Neuron (in vitro differentiated cells): ENCODE results near the gene DCN.

Source experiments
- H2AFZ ChIP-seq: one replicate; pipeline ENCODE4 v1.6.1; 2013; ENCODE audit warnings: low read depth, mild to moderate bottlenecking, inconsistent platforms, low read length, moderate library complexity
- H3K27me3 ChIP-seq: one replicate; pipeline ENCODE4 v1.6.1; 2013; ENCODE audit warnings: low read length; ENCODE audit not compliant: insufficient read depth
- H3K36me3 ChIP-seq: one replicate; pipeline ENCODE4 v1.6.1; 2013; ENCODE audit warnings: low read length; ENCODE audit not compliant: insufficient read depth
- H3K4me1 ChIP-seq: one replicate; pipeline ENCODE4 v1.6.1; 2013; ENCODE audit warnings: low read length; ENCODE audit not compliant: insufficient read depth
- H3K4me3 ChIP-seq: 2 replicates; pipeline ENCODE4 v1.5.1; 2013; ENCODE audit warnings: mild to moderate bottlenecking, low read length, moderate library complexity
- H3K9me3 ChIP-seq: one replicate; pipeline ENCODE4 v1.6.1; 2013; ENCODE audit warnings: low read length

Gene DCN

GRCh38 chr12:91100906-91101305 lies 81.7 kb downstream of the DCN start:
- H2AFZ ChIP-seq, result no peak overlapping the region
- H3K4me1 ChIP-seq, result peaks cover 3% of the 10 kb centered on the region
- no peaks in the 10 kb centered on the region for H3K9me3 ChIP-seq
- H3K4me3 ChIP-seq, result no peak overlapping the region
- H3K36me3 ChIP-seq, result no peaks in the 10 kb centered on the region
- H3K27me3 ChIP-seq, result no peaks in the 10 kb centered on the region

GRCh38 chr12:91099836-91100235 lies 82.8 kb downstream of the DCN start:
- H3K4me3 ChIP-seq, result no peak overlapping the region
- H3K4me1 ChIP-seq, result peaks cover 3% of the 10 kb centered on the region
- no peak overlapping the region for H2AFZ ChIP-seq
- no peaks in the 10 kb centered on the region for H3K9me3 ChIP-seq
- no peaks in the 10 kb centered on the region for H3K27me3 ChIP-seq
- H3K36me3 ChIP-seq, result no peaks in the 10 kb centered on the region

GRCh38 chr12:91099341-91099740 lies 83.3 kb downstream of the DCN start:
- Histone ChIP-seq H3K27me3 (no peaks in the 10 kb centered on the region), H2AFZ (peak overlapping the region; percentile 30), H3K4me3 (no peak overlapping the region), H3K4me1 (peaks cover 3% of the 10 kb centered on the region), H3K36me3 (no peaks in the 10 kb centered on the region), H3K9me3 (no peaks in the 10 kb centered on the region)

GRCh38 chr12:91098941-91099340 lies 83.7 kb downstream of the DCN start:
- no peak overlapping the region for H3K4me3 ChIP-seq
- peak overlapping the region; percentile 30 for H2AFZ ChIP-seq
- H3K9me3 ChIP-seq, result no peaks in the 10 kb centered on the region
- H3K27me3 ChIP-seq, result no peaks in the 10 kb centered on the region
- H3K36me3 ChIP-seq, result no peaks in the 10 kb centered on the region
- H3K4me1 ChIP-seq, result peaks cover 3% of the 10 kb centered on the region

GRCh38 chr12:91098461-91098860 lies 84.2 kb downstream of the DCN start:
- Histone ChIP-seq H2AFZ (peak overlapping the region; percentile 30), H3K36me3 (no peaks in the 10 kb centered on the region), H3K9me3 (no peaks in the 10 kb centered on the region), H3K27me3 (no peaks in the 10 kb centered on the region), H3K4me3 (no peak overlapping the region), H3K4me1 (peaks cover 3% of the 10 kb centered on the region)

GRCh38 chr12:91094957-91095356 lies 87.7 kb downstream of the DCN start:
- H3K9me3 ChIP-seq, result no peaks in the 10 kb centered on the region
- H3K4me1 ChIP-seq, result peaks cover 3% of the 10 kb centered on the region
- no peak overlapping the region for H2AFZ ChIP-seq
- no peak overlapping the region for H3K4me3 ChIP-seq
- no peaks in the 10 kb centered on the region for H3K36me3 ChIP-seq
- no peaks in the 10 kb centered on the region for H3K27me3 ChIP-seq

- no peaks in the 10 kb centered on the region for H3K9me3 ChIP-seq
- no peak overlapping the region for H2AFZ ChIP-seq
- no peak overlapping the region for H3K4me3 ChIP-seq
- peaks cover 3% of the 10 kb centered on the region for H3K4me1 ChIP-seq
- H3K27me3 ChIP-seq, result no peaks in the 10 kb centered on the region
- no peaks in the 10 kb centered on the region for H3K36me3 ChIP-seq
Observed at GRCh38 chr12:91094032-91094662, 88.5 kb downstream of the DCN start.

GRCh38 chr12:91093341-91093740 lies 89.3 kb downstream of the DCN start:
- no peak overlapping the region for H2AFZ ChIP-seq
- no peaks in the 10 kb centered on the region for H3K4me1 ChIP-seq
- H3K4me3 ChIP-seq, result no peak overlapping the region
- no peaks in the 10 kb centered on the region for H3K27me3 ChIP-seq
- no peaks in the 10 kb centered on the region for H3K9me3 ChIP-seq
- H3K36me3 ChIP-seq, result no peaks in the 10 kb centered on the region

- Histone ChIP-seq H2AFZ (no peak overlapping the region), H3K9me3 (no peaks in the 10 kb centered on the region), H3K36me3 (no peaks in the 10 kb centered on the region), H3K4me1 (no peaks in the 10 kb centered on the region), H3K27me3 (no peaks in the 10 kb centered on the region), H3K4me3 (no peak overlapping the region)
Observed at GRCh38 chr12:91091916-91092715, 90.5 kb downstream of the DCN start.
